K562 (cell line): ENCODE measurements around the gene USP16. TPM values are rescaled to one million over a fixed set of nuclear protein-coding genes. Genes with fewer than 3 reads are reported as not detected.

Experiments
- BCOR ChIP-seq: fragments of 450-650 bp; IDR thresholded peaks from 2 replicates; pipeline ENCODE4 v1.6.1; 2016
- CC2D1A ChIP-seq: fragments of 450-650 bp; IDR thresholded peaks from 2 replicates; pipeline ENCODE4 v1.6.1; 2017; ENCODE audit warnings: mild to moderate bottlenecking
- CTBP1 ChIP-seq: fragments of 450-650 bp; IDR thresholded peaks from 2 replicates; pipeline ENCODE4 v1.6.1; 2016; ENCODE audit warnings: borderline replicate concordance
- DIDO1 ChIP-seq: fragments of 450-650 bp; IDR thresholded peaks from 2 replicates; pipeline ENCODE4 v1.6.1; 2016; ENCODE audit warnings: low read depth, missing biosample characterization, missing genetic modification characterization
- DMBX1 ChIP-seq: fragments of 250-450 bp; sonication (Bioruptor Pico); IDR thresholded peaks from 2 replicates; pipeline ENCODE4 v1.8.0; 2022; ENCODE audit warnings: inconsistent platforms, mild to moderate bottlenecking, moderate library complexity, borderline replicate concordance
- ELF1 ChIP-seq: fragments of 200-800 bp; sonication (Bioruptor generic); IDR thresholded peaks from 2 replicates; pipeline ENCODE4 v1.6.1; 2016; ENCODE audit warnings: missing genetic modification characterization, missing compliant biosample characterization
- EZH2 ChIP-seq: IDR thresholded peaks from 2 replicates; pipeline ENCODE4 v1.6.1; 2012; ENCODE audit warnings: low read depth, mild to moderate bottlenecking, inconsistent platforms, low read length, borderline replicate concordance
- FOXJ2 ChIP-seq: fragments of 200-800 bp; sonication (Bioruptor generic); IDR thresholded peaks from 2 replicates; pipeline ENCODE4 v1.6.1; 2016; ENCODE audit warnings: missing genetic modification characterization, missing compliant biosample characterization
- KDM4B ChIP-seq, 2 experiments: fragments of 450-650 bp in 1 of 2; sonication (generic) in 1 of 2; IDR thresholded peaks; 2 replicates each; pipeline ENCODE4 v1.6.1; 2016 to 2017; ENCODE audit warnings: borderline replicate concordance in 2 of 2, antibody characterized with exemption in 1 of 2, low read depth in 1 of 2, mild to moderate bottlenecking in 1 of 2
- MEIS2 ChIP-seq: fragments of 450-650 bp; IDR thresholded peaks from 2 replicates; pipeline ENCODE4 v1.6.1; 2014; ENCODE audit warnings: mild to moderate bottlenecking; ENCODE audit not compliant: partially characterized antibody
- MTA2 ChIP-seq: fragments of 450-650 bp; IDR thresholded peaks from 2 replicates; pipeline ENCODE4 v1.6.1; 2016; ENCODE audit warnings: low read depth
- POLR2AphosphoS2 ChIP-seq: IDR thresholded peaks from 2 replicates; pipeline ENCODE4 v1.6.1; 2012; ENCODE audit warnings: low read length, improper control_type of control experiment
- SP2 ChIP-seq: IDR thresholded peaks from 2 replicates; pipeline ENCODE4 v1.6.1; 2011; ENCODE audit warnings: mild to moderate bottlenecking, low read depth, low read length, moderate library complexity; ENCODE audit not compliant: poor library complexity, severe bottlenecking; ENCODE audit errors: extremely low read depth
- SREBF1 ChIP-seq: fragments of 150-350 bp; IDR thresholded peaks from 2 replicates; pipeline ENCODE4 v1.6.1; 2014; ENCODE audit warnings: antibody characterized with exemption, low read depth, low read length, borderline replicate concordance
- TOE1 ChIP-seq, 2 experiments: fragments of 450-650 bp in 1 of 2; sonication (generic) in 1 of 2; formaldehyde crosslinking in 1 of 2; IDR thresholded peaks; 2 replicates each; pipeline versions ENCODE4 v1.7.1 to v1.8.0; 2016 to 2022; ENCODE audit warnings: borderline replicate concordance in 2 of 2, mild to moderate bottlenecking in 2 of 2, antibody characterized with exemption in 1 of 2, inconsistent platforms in 1 of 2, low read depth in 1 of 2, missing genetic modification reagents in 1 of 2, moderate library complexity in 1 of 2
- ZFPM2 ChIP-seq: fragments of 250-450 bp; sonication (Bioruptor Pico); IDR thresholded peaks from 2 replicates; pipeline ENCODE4 v1.5.1; 2022; ENCODE audit warnings: mild to moderate bottlenecking
- ZKSCAN8 ChIP-seq: fragments of 200-800 bp; sonication (Bioruptor generic); IDR thresholded peaks from 2 replicates; pipeline ENCODE4 v1.6.1; 2016; ENCODE audit warnings: missing genetic modification characterization, missing compliant biosample characterization
- ZNF124 ChIP-seq: sonication (generic); formaldehyde crosslinking; IDR thresholded peaks from 2 replicates; pipeline ENCODE4 v1.8.1; 2022; ENCODE audit warnings: missing genetic modification reagents
- ZNF165 ChIP-seq: fragments of 250-450 bp; sonication (Bioruptor Pico); IDR thresholded peaks from 2 replicates; pipeline ENCODE4 v1.4.0; 2020; ENCODE audit warnings: borderline replicate concordance
- ZNF41 ChIP-seq: fragments of 250-450 bp; sonication (Bioruptor Pico); conservative IDR thresholded peaks from 2 replicates; pipeline ENCODE4 v1.4.0; 2020; ENCODE audit warnings: mild to moderate bottlenecking
- ZNF444 ChIP-seq: fragments of 250-450 bp; sonication (Bioruptor Pico); IDR thresholded peaks from 2 replicates; pipeline ENCODE4 v1.4.0; 2020; ENCODE audit warnings: mild to moderate bottlenecking, moderate library complexity
- ZNF511 ChIP-seq: sonication (generic); formaldehyde crosslinking; IDR thresholded peaks from 2 replicates; pipeline ENCODE4 v1.8.0; 2022; ENCODE audit warnings: mild to moderate bottlenecking, missing genetic modification reagents
- ZNF699 ChIP-seq: fragments of 250-450 bp; sonication (Bioruptor Pico); IDR thresholded peaks from 2 replicates; pipeline ENCODE4 v1.8.0; 2021; ENCODE audit warnings: mild to moderate bottlenecking, moderate library complexity; ENCODE audit not compliant: insufficient replicate concordance
- polyA plus RNA-seq, 8 experiments: library from polyadenylated mRNA; depleted of rRNA in 4 of 8; stranded (reverse) in 5 of 8; unstranded in 3 of 8; fragments of >200 nt; fragmentation: Nextera tagmentation in 2 of 8; fragmentation: Illumina TruSeq in 1 of 8; extraction: Ambion mirVana in 2 of 8; extraction: Trizol in 1 of 8; gene quantifications; 2 replicates each; pipeline versions ENCODE4 v1.2.1 to v1.2.3, GENCODE V29; 2011 to 2014; ENCODE audit warnings: inconsistent platforms in 1 of 8, missing spikeins in 1 of 8
- total RNA-seq, 7 experiments: library from RNA; depleted of rRNA in 6 of 7; stranded (reverse); fragments of >200 nt in 6 of 7; fragmentation: Illumina TruSeq in 2 of 7; extraction: Trizol in 2 of 7; gene quantifications; 2 replicates each; pipeline versions ENCODE4 v1.2.1 to v1.2.3, GENCODE V29; 2011 to 2021; ENCODE audit warnings: low replicate concordance in 1 of 7
- TF ChIP-seq, protein P1 (sequence below): fragments of 250-450 bp; sonication (Bioruptor Pico); IDR thresholded peaks from 2 replicates; pipeline ENCODE4 v1.8.0; 2022; ENCODE audit warnings: inconsistent platforms
- TF ChIP-seq, protein P2 (sequence below): fragments of 250-450 bp; sonication (Bioruptor Pico); IDR thresholded peaks from 2 replicates; pipeline ENCODE4 v1.4.0; 2020; ENCODE audit warnings: borderline replicate concordance

USP16 gene
- total and polyA plus RNA-seq, 9 of the 15 experiments (the other 6 are each of a cell fraction or from before 2014, with no cell fraction given): 38.4 to 90.9 (median 62.8) TPM

GRCh38 chr21:29002442-29003144, 21.9 kb upstream of the USP16 start (continued):
- TF ChIP-seq ZNF511 (CRISPR knock-in tag) (peak; percentile 92), ZNF41 (CRISPR knock-in tag) (0 out of 2 replicates have a peak, but pooled peaks have one; percentile 11), BCOR (peak; percentile 72), ZNF165 (peak; percentile 68; the same call in 1 of the 2 replicates), SREBF1 (no peak; the same call in 1 of the 2 replicates), ZNF444 (CRISPR knock-in tag) (no peak), ELF1 (peak; percentile 77), EZH2 (no peak), POLR2AphosphoS2 (peak; percentile 91; the same call in 1 of the 2 replicates), MTA2 (peak; percentile 76), ZFPM2 (CRISPR knock-in tag) (no peak), KDM4B (IDR thresholded peaks at IDR 0.05; ENCODE audit: borderline replicate concordance in 2 of 2, low read depth in 1 of 2) (no peak; a peak in 1 of 4 replicates), DMBX1 (CRISPR knock-in tag) (no peak; the same call in none of the 2 replicates), ZKSCAN8 (CRISPR knock-in tag) (no peak), SP2 (peak; percentile 7), CTBP1 (peak; percentile 93), ZNF699 (CRISPR knock-in tag) (no peak), FOXJ2 (tag) (peak; percentile 48; the same call in 1 of the 2 replicates), CC2D1A (peak; percentile 60; the same call in 1 of the 2 replicates), DIDO1 (tag) (peak; percentile 76), TOE1 (IDR thresholded peaks at IDR 0.05; ENCODE audit: borderline replicate concordance) (peak; percentile 77), TOE1 (CRISPR knock-in tag; IDR thresholded peaks at IDR 0.05; ENCODE audit: borderline replicate concordance, low read depth) (no peak), MEIS2 (peak; percentile 81), ZNF124 (CRISPR knock-in tag) (no peak)
- TF ChIP-seq, protein P1, sequence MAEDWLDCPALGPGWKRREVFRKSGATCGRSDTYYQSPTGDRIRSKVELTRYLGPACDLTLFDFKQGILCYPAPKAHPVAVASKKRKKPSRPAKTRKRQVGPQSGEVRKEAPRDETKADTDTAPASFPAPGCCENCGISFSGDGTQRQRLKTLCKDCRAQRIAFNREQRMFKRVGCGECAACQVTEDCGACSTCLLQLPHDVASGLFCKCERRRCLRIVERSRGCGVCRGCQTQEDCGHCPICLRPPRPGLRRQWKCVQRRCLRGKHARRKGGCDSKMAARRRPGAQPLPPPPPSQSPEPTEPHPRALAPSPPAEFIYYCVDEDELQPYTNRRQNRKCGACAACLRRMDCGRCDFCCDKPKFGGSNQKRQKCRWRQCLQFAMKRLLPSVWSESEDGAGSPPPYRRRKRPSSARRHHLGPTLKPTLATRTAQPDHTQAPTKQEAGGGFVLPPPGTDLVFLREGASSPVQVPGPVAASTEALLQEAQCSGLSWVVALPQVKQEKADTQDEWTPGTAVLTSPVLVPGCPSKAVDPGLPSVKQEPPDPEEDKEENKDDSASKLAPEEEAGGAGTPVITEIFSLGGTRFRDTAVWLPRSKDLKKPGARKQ (CRISPR knock-in tag): no peak
- TF ChIP-seq, protein P2, sequence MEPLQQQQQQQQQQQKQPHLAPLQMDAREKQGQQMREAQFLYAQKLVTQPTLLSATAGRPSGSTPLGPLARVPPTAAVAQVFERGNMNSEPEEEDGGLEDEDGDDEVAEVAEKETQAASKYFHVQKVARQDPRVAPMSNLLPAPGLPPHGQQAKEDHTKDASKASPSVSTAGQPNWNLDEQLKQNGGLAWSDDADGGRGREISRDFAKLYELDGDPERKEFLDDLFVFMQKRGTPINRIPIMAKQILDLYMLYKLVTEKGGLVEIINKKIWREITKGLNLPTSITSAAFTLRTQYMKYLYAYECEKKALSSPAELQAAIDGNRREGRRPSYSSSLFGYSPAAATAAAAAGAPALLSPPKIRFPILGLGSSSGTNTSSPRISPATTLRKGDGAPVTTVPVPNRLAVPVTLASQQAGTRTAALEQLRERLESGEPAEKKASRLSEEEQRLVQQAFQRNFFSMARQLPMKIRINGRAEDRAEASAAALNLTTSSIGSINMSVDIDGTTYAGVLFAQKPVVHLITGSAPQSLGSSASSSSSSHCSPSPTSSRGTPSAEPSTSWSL (CRISPR knock-in tag): peak; percentile 3; the same call in 1 of the 2 replicates
